Keratinocyte (primary cell): ENCODE data around the gene H3-3A. TPM values are rescaled to one million over a fixed set of nuclear protein-coding genes. Genes with fewer than 3 reads are reported as not detected.

Experiments used
- DNase-seq: peaks from one replicate; pipeline ENCODE4 v3.0.0-alpha.2; 2011; ENCODE audit warnings: low read depth, missing footprints, low spot score
- FAIRE-seq: peaks from 2 replicates; lab custom pipeline; 2011; peaks lifted over from hg19 to GRCh38; lab: Jason Lieb, UNC
- H2AFZ ChIP-seq: 2 replicates; pipeline ENCODE4 v1.6.0; 2012; ENCODE audit warnings: low read length, control low read depth, inconsistent platforms; ENCODE audit not compliant: control insufficient read depth
- H3K27ac ChIP-seq: 2 replicates; pipeline ENCODE4 v1.5.1; 2011; ENCODE audit warnings: low read length; ENCODE audit not compliant: control insufficient read depth, insufficient read depth
- H3K27me3 ChIP-seq: 3 replicates; pipeline ENCODE4 v1.6.0; 2011; ENCODE audit warnings: low read length; ENCODE audit not compliant: control insufficient read depth, insufficient read depth; ENCODE audit errors: extremely low read depth
- H3K36me3 ChIP-seq, 2 experiments: 2 replicates in 1 of 2; 3 replicates in 1 of 2; pipeline ENCODE4 v1.5.1; 2011; ENCODE audit warnings: low read length in 2 of 2, mild to moderate bottlenecking in 1 of 2; ENCODE audit not compliant: control insufficient read depth in 2 of 2, insufficient read depth in 2 of 2; ENCODE audit errors: extremely low read depth in 1 of 2
- H3K4me1 ChIP-seq: 3 replicates; pipeline ENCODE4 v1.5.1; 2011; ENCODE audit warnings: low read length; ENCODE audit not compliant: control insufficient read depth, insufficient read depth; ENCODE audit errors: extremely low read depth
- H3K4me2 ChIP-seq: 3 replicates; pipeline ENCODE4 v1.6.0; 2011; ENCODE audit warnings: low read depth, low read length; ENCODE audit not compliant: control insufficient read depth, insufficient read depth; ENCODE audit errors: extremely low read depth
- H3K4me3 ChIP-seq, 3 experiments: fragments of 200-600 bp in 1 of 3; sonication (generic) in 1 of 3; 2 replicates in 2 of 3; 3 replicates in 1 of 3; pipeline ENCODE4 v1.5.1; 2011 to 2016; ENCODE audit warnings: low read length in 3 of 3, mild to moderate bottlenecking in 3 of 3, control low read depth in 2 of 3, inconsistent platforms in 1 of 3, low read depth in 1 of 3, mixed read lengths in 1 of 3, mixed run types in 1 of 3, moderate library complexity in 1 of 3; ENCODE audit not compliant: control insufficient read depth in 2 of 3, insufficient read depth in 2 of 3; ENCODE audit errors: extremely low read depth in 1 of 3
- H3K79me2 ChIP-seq: 2 replicates; pipeline ENCODE4 v1.6.0; 2012; ENCODE audit warnings: low read length; ENCODE audit not compliant: control insufficient read depth, insufficient read depth
- H3K9ac ChIP-seq: 3 replicates; pipeline ENCODE4 v1.6.0; 2011; ENCODE audit warnings: low read length; ENCODE audit not compliant: control insufficient read depth, insufficient read depth; ENCODE audit errors: extremely low read depth
- H3K9me1 ChIP-seq: 3 replicates; pipeline ENCODE4 v1.6.0; 2011; ENCODE audit warnings: low read length; ENCODE audit not compliant: control insufficient read depth, insufficient read depth; ENCODE audit errors: extremely low read depth
- H3K9me3 ChIP-seq: 2 replicates; pipeline ENCODE4 v1.5.1; 2012; ENCODE audit warnings: low read depth, low read length; ENCODE audit not compliant: control insufficient read depth
- H4K20me1 ChIP-seq: 3 replicates; pipeline ENCODE4 v1.6.0; 2011; ENCODE audit warnings: low read length; ENCODE audit not compliant: control insufficient read depth, insufficient read depth; ENCODE audit errors: extremely low read depth
- EZH2 ChIP-seq: IDR thresholded peaks from one replicate; pipeline ENCODE4 v1.6.1; 2012; ENCODE audit warnings: inconsistent platforms, mild to moderate bottlenecking, low read length, moderate library complexity
- dilution Hi-C: fragments of 300-500 bp; cut with MboI; formaldehyde crosslinking; loops from one replicate; pipeline ENCODE4 v1.7.0; 2020; ENCODE audit warnings: low sequenced_read_pairs; ENCODE audit not compliant: extremely low pct_ligation_motif_present
- polyA plus RNA-seq, 5 experiments: library from polyadenylated mRNA; depleted of rRNA in 3 of 5; stranded (reverse) in 3 of 5; stranded (forward) in 1 of 5; unstranded in 1 of 5; fragments of >200 nt; gene quantifications; 1 replicate in 1 of 5; 2 replicates in 3 of 5; 3 replicates in 1 of 5; pipeline versions ENCODE4 v1.2.1 to v1.2.3, GENCODE V29; 2011 to 2012; ENCODE audit warnings: missing spikeins in 2 of 5, low read depth in 1 of 5, low replicate concordance in 1 of 5
- TF ChIP-seq, protein P1 (sequence below), 3 experiments: IDR thresholded peaks in 1 of 3; conservative IDR thresholded peaks in 1 of 3; optimal IDR thresholded peaks in 1 of 3; 2 replicates in 2 of 3; 3 replicates in 1 of 3; pipeline versions ENCODE3 to v1.5.1; 2011; ENCODE audit warnings: low read length in 3 of 3, mild to moderate bottlenecking in 3 of 3, moderate library complexity in 2 of 3, control low read depth in 1 of 3, inconsistent platforms in 1 of 3; ENCODE audit not compliant: insufficient read depth in 2 of 3; ENCODE audit errors: extremely low read depth in 1 of 3

Gene H3-3A
- polyA plus RNA-seq, 1 donor (not counting 4 experiments of a cell fraction or from before 2014, with no cell fraction given): 291 TPM

GRCh38 chr1:226112626-226113025 lies 50.1 kb downstream of the H3-3A start:
- no peak for FAIRE-seq
- Histone ChIP-seq H3K9me3 (no peaks in the 10 kb centered on the region), H3K4me3 (no peak overlapping the region), H3K79me2 (no peaks in the 10 kb centered on the region), H3K9me1 (no peaks in the 10 kb centered on the region), H4K20me1 (no peaks in the 10 kb centered on the region), H3K4me2 (no peak overlapping the region), H3K36me3 (no peaks in the 10 kb centered on the region), H3K4me1 (peaks cover 14% of the 10 kb centered on the region), H2AFZ (no peak overlapping the region), H3K9ac (no peak overlapping the region), H3K27me3 (no peaks in the 10 kb centered on the region), H3K27ac (no peak overlapping the region)
- DNase-seq: no peak
- no peak for TF ChIP-seq EZH2
- TF ChIP-seq, protein P1, sequence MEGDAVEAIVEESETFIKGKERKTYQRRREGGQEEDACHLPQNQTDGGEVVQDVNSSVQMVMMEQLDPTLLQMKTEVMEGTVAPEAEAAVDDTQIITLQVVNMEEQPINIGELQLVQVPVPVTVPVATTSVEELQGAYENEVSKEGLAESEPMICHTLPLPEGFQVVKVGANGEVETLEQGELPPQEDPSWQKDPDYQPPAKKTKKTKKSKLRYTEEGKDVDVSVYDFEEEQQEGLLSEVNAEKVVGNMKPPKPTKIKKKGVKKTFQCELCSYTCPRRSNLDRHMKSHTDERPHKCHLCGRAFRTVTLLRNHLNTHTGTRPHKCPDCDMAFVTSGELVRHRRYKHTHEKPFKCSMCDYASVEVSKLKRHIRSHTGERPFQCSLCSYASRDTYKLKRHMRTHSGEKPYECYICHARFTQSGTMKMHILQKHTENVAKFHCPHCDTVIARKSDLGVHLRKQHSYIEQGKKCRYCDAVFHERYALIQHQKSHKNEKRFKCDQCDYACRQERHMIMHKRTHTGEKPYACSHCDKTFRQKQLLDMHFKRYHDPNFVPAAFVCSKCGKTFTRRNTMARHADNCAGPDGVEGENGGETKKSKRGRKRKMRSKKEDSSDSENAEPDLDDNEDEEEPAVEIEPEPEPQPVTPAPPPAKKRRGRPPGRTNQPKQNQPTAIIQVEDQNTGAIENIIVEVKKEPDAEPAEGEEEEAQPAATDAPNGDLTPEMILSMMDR (optimal IDR thresholded peaks at IDR 0.05 in 1 of 3, IDR thresholded peaks at IDR 0.05 in 1 of 3, conservative IDR thresholded peaks at IDR 0.05 in 1 of 3; ENCODE audit: extremely low read depth in 1 of 3, insufficient read depth in 2 of 3, low read length in 3 of 3): no peak
- dilution Hi-C loops: no loop called here

- DNase-seq (no peak), FAIRE-seq (no peak)
- Histone ChIP-seq H2AFZ (no peak overlapping the region), H3K79me2 (no peaks in the 10 kb centered on the region), H3K36me3 (no peaks in the 10 kb centered on the region), H3K4me3 (no peak overlapping the region), H3K27me3 (no peaks in the 10 kb centered on the region), H3K4me1 (peaks cover 2% of the 10 kb centered on the region), H4K20me1 (no peaks in the 10 kb centered on the region), H3K27ac (no peak overlapping the region), H3K9me1 (no peaks in the 10 kb centered on the region), H3K4me2 (no peak overlapping the region), H3K9me3 (no peaks in the 10 kb centered on the region), H3K9ac (no peak overlapping the region)
- TF ChIP-seq EZH2: no peak
- TF ChIP-seq, protein P1 (optimal IDR thresholded peaks at IDR 0.05 in 1 of 3, IDR thresholded peaks at IDR 0.05 in 1 of 3, conservative IDR thresholded peaks at IDR 0.05 in 1 of 3; ENCODE audit: extremely low read depth in 1 of 3, insufficient read depth in 2 of 3, low read length in 3 of 3): no peak
- dilution Hi-C loops: no loop called here
Observed at GRCh38 chr1:226116673-226117072, 54.2 kb downstream of the H3-3A start.
